NCI-H748 (cell line): ENCODE measurements around the gene ERP27.

Experiments used
- DNase-seq: peaks from one replicate; lab custom pipeline; 2025; ENCODE audit not compliant: unreplicated experiment; lab: John Stamatoyannopoulos, UW

The ERP27 gene

DNA sequence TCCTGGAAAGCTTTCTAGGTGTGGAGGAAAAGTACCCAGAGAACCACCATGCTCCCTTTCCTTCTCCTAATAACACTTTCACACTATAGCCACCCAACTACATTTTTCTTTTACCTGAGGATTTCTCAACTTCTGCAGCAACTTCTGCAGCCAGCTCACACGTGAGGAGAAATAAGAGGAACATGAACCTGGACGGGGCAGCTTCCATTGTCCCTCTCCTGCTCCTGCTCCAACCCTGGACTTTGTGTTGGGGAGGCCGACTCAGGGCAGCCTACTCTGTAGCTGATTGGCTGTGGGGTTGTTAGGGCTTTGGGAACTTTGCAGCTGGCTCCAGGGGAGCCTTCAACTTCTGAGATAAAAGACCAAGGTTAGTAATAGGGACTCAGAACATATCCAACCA is at the start of gene ERP27:
TSS of gene ERP27 (minus strand) at position 237 of the 400 bp plus-strand sequence. CDS start at position 208, 29 bp downstream.
- DNase-seq = no peak

DNA sequence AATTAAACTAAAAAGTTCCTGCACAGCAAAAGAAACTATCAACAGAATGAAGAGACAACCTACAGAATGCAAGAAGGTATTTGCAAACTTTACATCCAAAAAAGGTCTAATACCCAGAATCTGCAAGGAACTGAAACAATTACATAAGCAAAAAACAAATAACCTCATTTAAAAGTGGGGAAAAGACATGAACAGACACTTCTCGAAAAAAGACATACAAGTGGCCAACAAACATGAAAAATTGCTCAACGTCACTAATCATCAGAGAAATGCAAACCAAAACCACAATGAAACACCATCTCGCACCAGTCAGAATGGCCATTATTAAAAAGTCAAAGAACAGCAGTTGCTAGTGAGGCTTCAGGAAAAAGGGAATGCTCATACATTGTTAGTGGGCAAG is 49.7 kb upstream of the ERP27 start:
- DNase-seq = no peak

- no peak for DNase-seq
These were observed 48.1 kb upstream of the ERP27 start for GRCh38 chr12:14986449-14986848.

DNA sequence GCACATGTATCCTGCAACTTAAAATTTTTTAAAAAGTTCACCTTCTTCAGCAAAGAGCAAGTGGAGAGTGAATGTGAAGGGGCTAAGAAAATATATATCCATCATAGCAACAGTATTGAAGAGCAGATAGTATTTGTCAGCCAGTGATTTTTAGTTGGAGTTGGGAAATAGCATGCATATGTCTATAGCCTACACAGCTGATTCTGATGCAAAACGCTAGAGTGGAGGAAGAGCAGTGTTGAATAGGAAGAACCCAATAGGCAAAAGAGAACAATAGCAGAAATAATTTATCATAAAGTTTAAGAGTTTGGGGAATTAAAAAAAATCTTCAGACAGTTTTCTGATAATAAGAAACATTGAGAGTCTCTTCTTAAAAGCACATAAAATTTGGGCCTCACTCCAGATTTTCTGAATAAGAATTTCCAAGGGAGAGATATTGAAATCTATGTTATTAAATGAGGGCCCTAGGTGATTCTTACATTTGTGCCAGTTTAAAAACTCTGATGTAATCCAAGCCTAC is 46.5 kb upstream of the ERP27 start:
- DNase-seq = no peak

GRCh38 chr12:14984036-14984435 is 45.7 kb upstream of the ERP27 start:
- no peak for DNase-seq

- no peak for DNase-seq
These were observed 44.7 kb upstream of the ERP27 start for GRCh38 chr12:14982991-14983390.

DNA sequence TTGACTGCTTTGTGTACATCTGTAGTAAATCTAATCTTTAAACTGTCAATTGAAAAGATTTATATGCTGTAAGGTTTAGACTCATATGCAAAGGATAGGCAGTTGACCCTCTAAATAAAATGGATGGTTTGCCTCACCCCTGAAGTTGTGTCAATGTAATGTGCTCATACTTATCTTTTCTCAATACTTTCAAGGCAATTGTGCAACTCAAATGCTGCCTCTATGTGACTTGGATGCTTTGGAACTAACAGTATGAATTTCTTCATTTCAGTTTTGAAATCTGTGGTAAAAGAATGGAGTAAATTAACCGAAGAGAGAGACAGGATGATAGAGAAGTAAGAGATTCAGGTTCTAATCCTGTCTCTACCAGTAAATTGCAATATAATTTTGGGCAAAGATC is 44.2 kb upstream of the ERP27 start:
- no peak for DNase-seq

DNA sequence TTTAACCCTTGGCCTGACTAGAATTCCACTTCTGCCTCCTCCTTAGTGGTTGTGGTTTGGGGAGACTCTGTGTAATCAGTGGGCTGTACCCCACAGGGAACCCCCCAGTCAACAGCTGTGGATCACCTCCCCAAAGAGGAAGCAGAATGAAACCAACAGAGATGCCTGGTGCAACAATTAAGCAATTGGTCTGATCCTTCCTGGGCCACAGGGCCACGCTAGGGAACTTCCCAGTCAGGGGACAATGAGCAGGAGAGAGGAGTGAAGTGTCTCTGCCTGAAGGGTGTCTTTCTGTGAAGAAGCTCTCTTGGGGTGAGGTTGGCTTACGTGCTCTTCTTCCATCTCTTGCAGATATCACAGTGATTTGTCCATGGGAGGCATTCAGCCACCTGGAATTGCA is 42.7 kb upstream of the ERP27 start:
- no peak for DNase-seq

DNA sequence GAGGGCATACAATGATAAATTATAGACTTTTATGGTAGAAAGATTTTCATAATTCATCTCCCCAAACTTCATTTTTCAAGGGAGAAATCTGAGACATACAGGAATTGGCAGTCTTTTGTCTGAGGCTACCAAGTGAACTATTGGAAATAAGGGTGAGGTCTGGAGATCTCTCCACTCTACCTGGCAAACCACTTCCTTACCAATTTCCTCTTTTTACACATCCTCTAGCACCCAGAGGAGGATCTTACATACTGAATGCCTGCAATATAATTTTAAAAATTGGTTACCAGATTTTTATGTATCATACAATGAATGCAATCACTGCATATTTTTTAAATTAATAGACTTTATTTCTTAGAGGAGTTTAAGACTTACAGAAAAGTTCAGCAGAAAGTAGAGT is 41.1 kb upstream of the ERP27 start:
- DNase-seq = no peak

DNA sequence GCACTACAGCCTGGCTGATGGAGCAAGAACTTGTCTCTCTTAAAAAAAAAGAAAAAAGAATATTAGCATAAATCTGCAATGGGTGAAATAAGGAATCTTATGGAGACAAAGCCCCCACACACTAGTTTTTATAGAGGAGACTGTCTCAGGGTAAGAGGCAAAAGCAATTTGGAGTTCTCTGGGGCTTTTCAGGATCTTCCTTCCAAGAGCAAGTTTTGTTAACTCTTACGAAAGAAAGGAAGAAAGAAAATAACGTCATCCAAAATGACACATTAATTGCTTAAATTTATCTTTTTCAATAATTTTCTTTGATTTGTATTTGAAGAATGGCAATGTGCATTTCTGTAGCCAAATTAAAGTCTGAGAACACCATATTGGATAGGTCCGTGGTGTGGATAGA is 38.3 kb upstream of the ERP27 start:
- DNase-seq = no peak

GRCh38 chr12:14975457-14975856 is 37.1 kb upstream of the ERP27 start:
- no peak for DNase-seq

GRCh38 chr12:14974633-14975032 is 36.3 kb upstream of the ERP27 start:
- DNase-seq = no peak

GRCh38 chr12:14972816-14973215 is 34.5 kb upstream of the ERP27 start, which contains the start of gene PDE6H:
PDE6H (plus strand) TSS chr12:14973042; CDS start chr12:14978013, 4,971 bp downstream.
- no peak for DNase-seq

DNA sequence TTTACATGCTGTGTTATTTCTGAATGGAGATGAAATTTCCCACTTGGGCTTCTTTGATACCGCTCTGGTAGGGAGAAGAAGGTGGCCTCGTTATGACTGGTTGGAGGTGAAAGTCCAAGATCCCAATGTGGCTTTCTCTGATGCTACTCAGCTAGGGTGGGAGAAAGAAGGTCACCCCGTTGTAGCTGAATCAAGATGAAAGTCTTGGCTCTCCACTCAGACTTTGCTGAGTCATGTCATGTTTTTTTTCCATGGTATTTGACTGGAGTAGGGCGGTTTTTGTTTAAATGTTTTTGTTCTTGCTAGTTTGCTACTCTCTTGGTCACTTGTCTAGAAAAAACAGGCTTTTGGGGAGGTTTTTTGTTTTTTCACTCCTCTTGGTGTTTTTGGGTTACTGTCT is 32.1 kb upstream of the ERP27 start:
- no peak for DNase-seq

DNA sequence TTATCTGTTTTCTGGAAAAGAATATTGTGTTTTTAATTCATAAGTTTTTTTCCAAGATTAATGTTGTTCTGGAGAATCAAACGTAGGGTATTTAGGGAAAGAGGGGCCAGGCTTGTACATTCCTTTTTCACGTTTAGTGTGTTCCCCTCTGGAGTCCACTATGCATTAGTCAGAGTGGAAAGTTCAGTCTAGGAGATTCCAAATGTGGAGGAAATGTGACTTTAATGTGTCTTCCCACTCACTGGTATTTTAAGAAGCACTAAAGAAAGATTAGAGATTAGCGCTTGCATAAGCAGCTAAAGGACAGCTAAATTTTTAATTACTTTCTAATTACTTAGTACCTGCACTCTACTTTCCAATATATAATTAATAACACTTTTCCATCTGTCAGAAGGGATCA is 30.1 kb upstream of the ERP27 start:
- DNase-seq = no peak

DNA sequence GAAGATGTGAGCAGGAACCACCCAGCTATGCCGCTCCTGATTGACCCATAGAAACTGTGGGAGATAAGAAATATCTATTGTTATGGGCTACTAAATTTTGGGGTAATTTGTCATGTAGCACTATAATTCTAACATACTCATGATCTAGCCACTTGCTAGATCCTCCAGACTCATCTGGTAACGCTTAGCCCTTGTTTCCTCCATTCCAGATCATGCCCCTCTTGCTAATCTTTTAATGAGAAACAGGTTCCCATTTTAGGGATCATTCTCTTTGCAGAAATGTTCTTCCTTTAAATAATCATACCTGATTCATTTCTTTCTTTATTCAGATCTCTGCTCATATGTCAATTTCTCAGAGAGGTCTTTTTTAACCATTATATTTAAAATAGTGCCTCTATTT is 26.9 kb upstream of the ERP27 start:
- no peak for DNase-seq

- no peak for DNase-seq
These were observed 26.1 kb upstream of the ERP27 start for GRCh38 chr12:14964406-14964805.

DNA sequence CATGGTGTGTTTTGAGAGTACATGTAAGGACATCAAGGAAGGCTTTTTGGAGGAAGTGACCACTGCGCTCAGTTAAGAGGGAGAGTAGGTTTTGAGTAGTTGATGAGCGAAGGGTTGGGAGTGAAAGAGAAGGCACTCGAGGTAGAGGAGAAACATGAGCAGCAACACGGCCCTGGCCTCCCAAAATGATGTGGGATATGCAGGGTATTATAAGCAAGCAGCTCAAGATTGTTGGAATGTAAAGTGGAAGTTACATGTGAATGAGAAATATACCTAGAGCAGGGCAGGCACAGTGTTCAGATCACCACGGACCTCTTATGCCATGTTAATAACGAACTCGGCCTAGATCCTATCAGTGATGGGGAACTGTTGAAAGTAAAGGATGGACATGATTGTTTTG is 25.2 kb upstream of the ERP27 start:
- no peak for DNase-seq

DNA sequence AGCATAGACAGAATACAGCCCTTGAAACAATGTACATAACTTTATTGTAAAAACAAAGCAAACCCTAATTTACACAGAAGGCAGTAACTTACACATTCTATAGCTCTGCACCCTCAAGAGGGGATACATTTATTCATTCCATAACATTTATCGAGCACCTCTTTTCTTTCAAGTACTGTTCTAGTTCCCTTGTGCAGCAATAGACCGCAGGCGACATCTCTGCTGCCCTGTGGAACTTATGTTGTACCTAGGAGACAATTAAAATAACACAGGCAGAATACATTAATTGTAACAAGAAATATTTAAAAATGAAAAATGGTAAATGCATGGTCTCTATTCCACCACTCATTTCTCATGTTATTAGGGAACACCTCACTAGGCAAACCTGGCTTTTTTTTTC is 24.5 kb upstream of the ERP27 start:
- no peak for DNase-seq

GRCh38 chr12:14962153-14962539 is 23.8 kb upstream of the ERP27 start:
- DNase-seq = no peak

DNA sequence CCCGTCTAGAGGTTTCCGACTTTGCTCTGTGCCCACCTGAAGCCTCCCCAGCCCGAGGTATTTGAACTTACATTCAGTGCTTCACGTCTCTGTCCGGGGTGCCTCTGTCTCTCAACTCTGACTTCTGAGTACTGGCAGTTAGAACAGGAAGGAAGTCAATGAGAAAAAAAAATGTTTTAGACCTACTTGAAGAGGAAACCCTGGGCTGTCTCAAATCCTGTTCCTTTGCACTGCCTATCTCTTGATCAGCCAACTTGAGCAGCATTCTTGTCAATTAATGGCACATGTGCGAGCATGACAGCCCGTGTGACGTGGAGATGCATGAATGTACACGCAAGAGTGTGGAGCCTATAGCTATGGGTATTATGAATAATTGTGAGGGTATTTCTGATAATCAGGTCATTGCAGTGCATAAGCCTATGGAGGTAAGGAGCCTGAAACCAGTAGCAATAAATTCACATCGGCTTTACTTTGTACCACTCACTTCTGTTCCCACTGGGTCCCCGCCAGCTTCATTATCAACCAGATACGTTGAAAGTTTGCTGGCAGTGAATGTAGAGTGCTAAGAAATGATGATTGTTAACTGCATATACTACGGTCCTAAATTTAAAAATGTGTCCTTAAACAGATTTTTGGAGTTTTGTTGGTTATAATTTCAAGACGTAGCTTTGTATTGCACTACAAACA is 23.3 kb upstream of the ERP27 start, which contains the start of gene ARHGDIB:
TSS of gene ARHGDIB (minus strand) at position 136 of the 687 bp plus-strand sequence. CDS start 10,889 bp downstream, outside the sequence.
- DNase-seq = no peak

DNA sequence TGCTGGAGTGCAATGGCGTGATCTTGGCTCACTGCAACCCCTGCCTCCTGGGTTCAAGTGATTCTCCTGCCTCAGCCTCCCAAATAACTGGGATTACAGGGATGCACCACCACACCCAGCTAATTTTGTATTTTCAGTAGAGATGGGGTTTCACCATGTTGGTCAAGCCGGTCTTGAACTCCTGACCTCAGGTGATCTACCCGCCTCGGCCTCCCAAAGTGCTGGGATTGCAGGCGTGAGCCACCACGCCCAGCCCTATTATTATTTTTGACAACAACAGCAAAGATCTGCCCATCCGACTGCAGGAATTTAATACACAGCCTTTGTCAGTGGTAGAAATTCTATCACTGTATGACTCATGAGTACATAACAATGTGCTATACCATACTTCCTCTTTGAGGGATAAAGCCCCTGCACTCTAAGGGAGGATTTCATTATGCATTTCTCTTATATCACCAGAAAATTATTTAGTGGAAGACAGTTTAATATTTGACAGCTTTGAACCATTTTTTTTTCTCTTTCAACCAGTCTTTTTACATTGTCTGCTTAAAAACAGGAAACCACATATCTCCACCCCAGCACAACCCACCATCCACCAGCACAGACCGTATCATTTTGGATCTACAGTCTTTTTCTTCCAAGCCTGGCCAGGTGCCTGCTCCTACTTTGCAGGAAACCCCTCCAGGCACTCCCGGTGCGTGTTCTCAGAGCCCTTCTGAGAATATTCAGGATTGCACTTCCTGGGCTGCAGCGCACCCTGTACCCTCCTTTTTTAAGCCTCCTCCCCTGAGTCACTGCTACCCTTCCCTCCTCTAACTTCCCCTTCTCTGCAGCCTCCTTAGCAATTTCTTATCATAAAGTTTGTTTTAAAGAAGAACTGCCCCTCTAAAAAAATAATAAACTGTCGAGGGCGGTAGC is 22.5 kb upstream of the ERP27 start:
- DNase-seq = no peak
